GM23248 (cell line): Measurements from ENCODE around the gene HK1. TPM values are rescaled to one million over a fixed set of nuclear protein-coding genes. Genes with fewer than 3 reads are reported as not detected.

Experiments used
- DNase-seq: peaks from one replicate; pipeline ENCODE4 v3.0.0-alpha.2; 2015
- H2AFZ ChIP-seq: fragments of 200-600 bp; sonication (generic); 2 replicates; pipeline ENCODE4 v1.6.1; 2016; ENCODE audit warnings: antibody characterized with exemption
- H3F3A ChIP-seq: fragments of 200-600 bp; sonication (generic); 2 replicates; pipeline ENCODE4 v1.6.1; 2016; ENCODE audit warnings: mild to moderate bottlenecking, antibody characterized with exemption, mixed run types; ENCODE audit not compliant: insufficient read depth
- H3K27ac ChIP-seq: fragments of 200-600 bp; sonication (generic); 2 replicates; pipeline ENCODE4 v1.5.1; 2016; ENCODE audit warnings: mild to moderate bottlenecking
- H3K27me3 ChIP-seq: fragments of 200-600 bp; sonication (generic); replicated peaks from 2 replicates; pipeline ENCODE4 v1.6.1; 2016; ENCODE audit warnings: mild to moderate bottlenecking; ENCODE audit not compliant: insufficient read depth
- H3K36me3 ChIP-seq: fragments of 200-600 bp; sonication (generic); 2 replicates; pipeline ENCODE4 v1.6.1; 2016; ENCODE audit warnings: low read depth, mild to moderate bottlenecking
- H3K4me1 ChIP-seq: fragments of 200-600 bp; sonication (generic); 2 replicates; pipeline ENCODE4 v1.6.1; 2016; ENCODE audit warnings: mild to moderate bottlenecking; ENCODE audit not compliant: insufficient read depth
- H3K4me2 ChIP-seq: fragments of 200-600 bp; sonication (generic); one replicate; pipeline ENCODE4 v1.6.1; 2016; ENCODE audit warnings: mild to moderate bottlenecking; ENCODE audit not compliant: unreplicated experiment
- H3K4me3 ChIP-seq: fragments of 200-600 bp; sonication (generic); 2 replicates; pipeline ENCODE4 v1.5.1; 2016; ENCODE audit warnings: mild to moderate bottlenecking
- H3K79me2 ChIP-seq: fragments of 200-600 bp; sonication (generic); 2 replicates; pipeline ENCODE4 v1.6.1; 2016; ENCODE audit warnings: mild to moderate bottlenecking; ENCODE audit not compliant: insufficient read depth
- H3K9ac ChIP-seq: fragments of 200-600 bp; sonication (generic); 2 replicates; pipeline ENCODE4 v1.6.1; 2016; ENCODE audit warnings: mild to moderate bottlenecking
- H3K9me2 ChIP-seq: fragments of 200-600 bp; sonication (generic); 2 replicates; pipeline ENCODE4 v1.6.1; 2016; ENCODE audit warnings: mixed run types, mild to moderate bottlenecking, moderate library complexity; ENCODE audit not compliant: insufficient read depth
- H3K9me3 ChIP-seq: fragments of 200-600 bp; sonication (generic); one replicate; pipeline ENCODE4 v1.6.1; 2017; ENCODE audit warnings: low read depth
- H4K20me1 ChIP-seq: fragments of 200-600 bp; sonication (generic); 2 replicates; pipeline ENCODE4 v1.6.0; 2016; ENCODE audit not compliant: insufficient read depth
- EZH2 ChIP-seq: fragments of 200-600 bp; sonication (generic); IDR thresholded peaks from 2 replicates; pipeline ENCODE4 v1.6.1; 2018; ENCODE audit warnings: antibody characterized with exemption, mild to moderate bottlenecking; ENCODE audit not compliant: insufficient read depth, poor library complexity, severe bottlenecking
- EZH2phosphoT487 ChIP-seq: fragments of 200-600 bp; sonication (generic); IDR thresholded peaks from 2 replicates; pipeline ENCODE4 v1.6.1; 2018; ENCODE audit warnings: antibody characterized with exemption, moderate library complexity, mild to moderate bottlenecking, low read depth; ENCODE audit not compliant: insufficient read depth
- WGBS, 2 experiments: methylation state at CpG; one replicate each; pipeline ENCODE4 v1.1.6; 2015 to 2017; ENCODE audit warnings: low lambda C conversion rate in 2 of 2, low coverage in 1 of 2; ENCODE audit errors: missing lambda C conversion rate in 2 of 2; 5-methylcytosine and 5-hydroxymethylcytosine counted together
- in situ Hi-C: fragments of 300-500 bp; cut with MboI; formaldehyde crosslinking; loops from 2 replicates; pipeline ENCODE4 v1.15.0; 2020
- polyA plus RNA-seq: library from polyadenylated mRNA; unstranded; fragments of >200 nt; fragmentation: Nextera tagmentation; extraction: Ambion mirVana; gene quantifications from 2 replicates; pipeline ENCODE4 v1.2.1, GENCODE V29; 2016
- total RNA-seq: library from RNA; depleted of rRNA; stranded (reverse); fragments of >200 nt; shearing (Covaris generic); gene quantifications from 2 replicates; pipeline ENCODE4 v1.2.3, GENCODE V29; 2014

The HK1 gene
- total and polyA plus RNA-seq, 2 experiments from 2014 or later: 96.6 to 134 TPM

DNA sequence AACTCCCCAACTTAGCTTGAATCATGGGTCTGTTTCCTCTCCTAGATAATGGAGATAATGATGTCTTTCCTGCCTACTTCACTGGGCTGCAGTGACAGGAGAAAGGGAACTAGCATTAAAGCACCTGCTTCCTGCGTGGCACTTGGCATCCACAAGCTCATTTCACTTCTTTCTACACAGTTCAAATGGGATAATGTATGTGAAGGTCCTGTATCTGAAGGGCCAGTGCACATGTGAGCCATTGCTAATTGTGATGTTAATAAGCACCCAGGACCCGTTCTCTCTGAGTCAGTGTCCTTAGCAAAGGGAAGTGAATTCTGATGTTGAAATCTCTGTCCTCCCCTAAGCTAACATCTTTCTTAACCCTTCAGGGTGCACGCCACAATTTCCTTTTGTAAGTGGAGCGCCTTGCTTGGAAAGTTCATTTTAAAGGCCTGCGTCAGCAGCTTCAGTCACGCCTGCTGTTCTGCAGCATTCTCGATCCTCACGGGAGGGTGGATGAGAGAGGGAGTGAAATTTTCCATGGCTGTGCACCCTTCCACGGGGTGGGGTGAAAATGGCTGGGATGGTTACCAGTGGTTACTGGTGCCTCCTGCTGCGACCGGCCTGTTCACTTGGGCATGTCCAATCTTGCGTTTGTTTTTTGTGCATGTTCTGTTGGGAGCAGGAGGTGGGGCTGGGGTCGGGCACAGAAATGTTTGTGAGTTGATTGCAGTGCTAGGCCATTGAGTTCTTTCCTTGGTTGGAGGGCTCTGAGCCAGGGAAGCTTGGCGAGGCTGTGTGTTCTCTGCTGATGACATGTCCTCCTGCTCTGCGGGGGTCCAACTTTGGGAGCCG, 59.2 kb downstream of the HK1 start:
- in situ Hi-C loops: no loop called here
- Histone ChIP-seq H3K9me3 (no peaks in the 10 kb centered on the region), H3K9ac (peak overlapping the region; percentile 9; the same call in 1 of the 2 replicates), H3K4me2 (peak overlapping the region; percentile 33), H3K27ac (peak overlapping the region; percentile 57), H3K9me2 (no peaks in the 10 kb centered on the region), H3K27me3 (no peaks in the 10 kb centered on the region), H3F3A (peaks cover 8% of the 10 kb centered on the region), H3K4me1 (peaks cover 45% of the 10 kb centered on the region), H2AFZ (no peak overlapping the region), H3K36me3 (no peaks in the 10 kb centered on the region), H4K20me1 (0 out of 2 replicates have a peak, but pooled peaks cover 9% of the 10 kb centered on the region), H3K4me3 (no peak overlapping the region), H3K79me2 (peaks cover 100% of the 10 kb centered on the region)
- TF ChIP-seq EZH2 (no peak), EZH2phosphoT487 (no peak)
- WGBS, 2 experiments: 57 to 58% methylated on average over 16 of the region's 16 CpGs
- peak; percentile 88 for DNase-seq

- peak overlapping the region; percentile 33 for H3K4me2 ChIP-seq
- peaks cover 8% of the 10 kb centered on the region for H3F3A ChIP-seq
- peak overlapping the region; percentile 9; the same call in 1 of the 2 replicates for H3K9ac ChIP-seq
- no peaks in the 10 kb centered on the region for H3K36me3 ChIP-seq
- no peak overlapping the region for H2AFZ ChIP-seq
- peaks cover 100% of the 10 kb centered on the region for H3K79me2 ChIP-seq
- H3K4me1 ChIP-seq: peaks cover 42% of the 10 kb centered on the region
- in situ Hi-C loops: no loop called here
- 0 out of 2 replicates have a peak, but pooled peaks cover 9% of the 10 kb centered on the region for H4K20me1 ChIP-seq
- no peak for TF ChIP-seq EZH2phosphoT487
- TF ChIP-seq EZH2: no peak
- no peaks in the 10 kb centered on the region for H3K27me3 ChIP-seq
- WGBS, 2 experiments: 75 to 81% methylated on average over 8 of the region's 8 CpGs
- H3K9me3 ChIP-seq: no peaks in the 10 kb centered on the region
- no peaks in the 10 kb centered on the region for H3K9me2 ChIP-seq
- H3K27ac ChIP-seq: peak overlapping the region; percentile 57
- peak; percentile 25 for DNase-seq
- H3K4me3 ChIP-seq: no peak overlapping the region
These were observed 59.8 kb downstream of the HK1 start for GRCh38 chr10:69338133-69338456.

GRCh38 chr10:69338547-69339450, 60.5 kb downstream of the HK1 start:
- no peaks in the 10 kb centered on the region for H3K27me3 ChIP-seq
- in situ Hi-C loops: no loop called here
- peak overlapping the region; percentile 57 for H3K27ac ChIP-seq
- WGBS, 2 experiments: 72 to 78% methylated on average over 9 of the region's 9 CpGs
- no peak overlapping the region for H3K4me3 ChIP-seq
- H3K9ac ChIP-seq: 0 out of 2 replicates have a peak overlapping the region, but pooled peaks have one; percentile 9
- no peak overlapping the region for H3K4me2 ChIP-seq
- H3K9me2 ChIP-seq: no peaks in the 10 kb centered on the region
- peaks cover 100% of the 10 kb centered on the region for H3K79me2 ChIP-seq
- H3F3A ChIP-seq: peaks cover 8% of the 10 kb centered on the region
- 0 out of 2 replicates have a peak, but pooled peaks cover 9% of the 10 kb centered on the region for H4K20me1 ChIP-seq
- H2AFZ ChIP-seq: no peak overlapping the region
- peak; percentile 44 for DNase-seq
- no peaks in the 10 kb centered on the region for H3K36me3 ChIP-seq
- H3K9me3 ChIP-seq: no peaks in the 10 kb centered on the region
- TF ChIP-seq EZH2 (no peak), EZH2phosphoT487 (no peak)
- peaks cover 35% of the 10 kb centered on the region for H3K4me1 ChIP-seq

GRCh38 chr10:69340695-69341094, 62.4 kb downstream of the HK1 start:
- H3K4me1 ChIP-seq: peaks cover 31% of the 10 kb centered on the region
- no peak for DNase-seq
- no peaks in the 10 kb centered on the region for H3K27me3 ChIP-seq
- H3K9me2 ChIP-seq: no peaks in the 10 kb centered on the region
- H3K27ac ChIP-seq: no peak overlapping the region
- peaks cover 8% of the 10 kb centered on the region for H3F3A ChIP-seq
- no peak overlapping the region for H2AFZ ChIP-seq
- TF ChIP-seq EZH2 (no peak), EZH2phosphoT487 (no peak)
- no peak overlapping the region for H3K4me2 ChIP-seq
- H3K79me2 ChIP-seq: peaks cover 100% of the 10 kb centered on the region
- in situ Hi-C loops: no loop called here
- H3K4me3 ChIP-seq: no peak overlapping the region
- peaks cover 9% of the 10 kb centered on the region; the same call in 1 of the 2 replicates for H4K20me1 ChIP-seq
- 0 out of 2 replicates have a peak, but pooled peaks cover 8% of the 10 kb centered on the region for H3K36me3 ChIP-seq
- H3K9me3 ChIP-seq: no peaks in the 10 kb centered on the region
- 92% methylated on average over 9 of the region's 9 CpGs for WGBS, 2 experiments
- no peak overlapping the region for H3K9ac ChIP-seq
